Measurements from ENCODE around the gene MLH3. TPM values are rescaled to one million over a fixed set of nuclear protein-coding genes. Genes with fewer than 3 reads are reported as not detected.

MLH3 gene
- total RNA-seq, 1 donor from 2014 or later, result 27.7 TPM

- DNase-seq (ENCODE audit: low read depth, low spot score), result no peak
- no peaks in the 10 kb centered on the region for H3K9me3 Mint-ChIP-seq
- no peaks in the 10 kb centered on the region for H3K27me3 Mint-ChIP-seq (ENCODE audit: low read depth)
- no peak overlapping the region for H3K4me3 Mint-ChIP-seq
- H3K36me3 Mint-ChIP-seq (ENCODE audit: low read depth), result no peaks in the 10 kb centered on the region
- no peak for TF ChIP-seq CTCF (conservative IDR thresholded peaks at IDR 0.05)
- H3K4me1 Mint-ChIP-seq, result peaks cover 30% of the 10 kb centered on the region
- no peak overlapping the region for H3K27ac Mint-ChIP-seq (ENCODE audit: unreplicated experiment)
Observed at GRCh38 chr14:74981833-74982232, 69.4 kb downstream of the MLH3 start.

- H3K27ac Mint-ChIP-seq (ENCODE audit: unreplicated experiment), result no peak overlapping the region
- no peak for DNase-seq (ENCODE audit: low read depth, low spot score)
Observed at GRCh38 chr14:74981462-74981782, 69.8 kb downstream of the MLH3 start.

GRCh38 chr14:74980731-74981461 is 70.4 kb downstream of the MLH3 start:
- H3K9me3 Mint-ChIP-seq, result no peaks in the 10 kb centered on the region
- DNase-seq (ENCODE audit: low read depth, low spot score), result no peak

More at GRCh38 chr14:74981462-74981782, 69.8 kb downstream of the MLH3 start:
- Mint-ChIP-seq H3K9me3 (no peaks in the 10 kb centered on the region), H3K4me3 (no peak overlapping the region), H3K4me1 (peaks cover 31% of the 10 kb centered on the region), H3K36me3 (ENCODE audit: low read depth) (no peaks in the 10 kb centered on the region), H3K27me3 (ENCODE audit: low read depth) (no peaks in the 10 kb centered on the region)
- TF ChIP-seq CTCF (conservative IDR thresholded peaks at IDR 0.05), result no peak

GRCh38 chr14:74980398-74980730 is 70.9 kb downstream of the MLH3 start:
- DNase-seq (ENCODE audit: low read depth, low spot score), result no peak
- Mint-ChIP-seq H3K27ac (ENCODE audit: unreplicated experiment) (no peak overlapping the region), H3K4me1 (peaks cover 35% of the 10 kb centered on the region), H3K27me3 (ENCODE audit: low read depth) (no peaks in the 10 kb centered on the region), H3K9me3 (no peaks in the 10 kb centered on the region), H3K4me3 (no peak overlapping the region), H3K36me3 (ENCODE audit: low read depth) (no peaks in the 10 kb centered on the region)
- no peak for TF ChIP-seq CTCF (conservative IDR thresholded peaks at IDR 0.05)

More at GRCh38 chr14:74980731-74981461, 70.4 kb downstream of the MLH3 start:
- no peak for TF ChIP-seq CTCF (conservative IDR thresholded peaks at IDR 0.05)
- H3K36me3 Mint-ChIP-seq (ENCODE audit: low read depth), result no peaks in the 10 kb centered on the region
- H3K27ac Mint-ChIP-seq (ENCODE audit: unreplicated experiment), result no peak overlapping the region
- H3K27me3 Mint-ChIP-seq (ENCODE audit: low read depth), result no peaks in the 10 kb centered on the region
- peaks cover 35% of the 10 kb centered on the region for H3K4me1 Mint-ChIP-seq
- H3K4me3 Mint-ChIP-seq, result no peak overlapping the region

DNA sequence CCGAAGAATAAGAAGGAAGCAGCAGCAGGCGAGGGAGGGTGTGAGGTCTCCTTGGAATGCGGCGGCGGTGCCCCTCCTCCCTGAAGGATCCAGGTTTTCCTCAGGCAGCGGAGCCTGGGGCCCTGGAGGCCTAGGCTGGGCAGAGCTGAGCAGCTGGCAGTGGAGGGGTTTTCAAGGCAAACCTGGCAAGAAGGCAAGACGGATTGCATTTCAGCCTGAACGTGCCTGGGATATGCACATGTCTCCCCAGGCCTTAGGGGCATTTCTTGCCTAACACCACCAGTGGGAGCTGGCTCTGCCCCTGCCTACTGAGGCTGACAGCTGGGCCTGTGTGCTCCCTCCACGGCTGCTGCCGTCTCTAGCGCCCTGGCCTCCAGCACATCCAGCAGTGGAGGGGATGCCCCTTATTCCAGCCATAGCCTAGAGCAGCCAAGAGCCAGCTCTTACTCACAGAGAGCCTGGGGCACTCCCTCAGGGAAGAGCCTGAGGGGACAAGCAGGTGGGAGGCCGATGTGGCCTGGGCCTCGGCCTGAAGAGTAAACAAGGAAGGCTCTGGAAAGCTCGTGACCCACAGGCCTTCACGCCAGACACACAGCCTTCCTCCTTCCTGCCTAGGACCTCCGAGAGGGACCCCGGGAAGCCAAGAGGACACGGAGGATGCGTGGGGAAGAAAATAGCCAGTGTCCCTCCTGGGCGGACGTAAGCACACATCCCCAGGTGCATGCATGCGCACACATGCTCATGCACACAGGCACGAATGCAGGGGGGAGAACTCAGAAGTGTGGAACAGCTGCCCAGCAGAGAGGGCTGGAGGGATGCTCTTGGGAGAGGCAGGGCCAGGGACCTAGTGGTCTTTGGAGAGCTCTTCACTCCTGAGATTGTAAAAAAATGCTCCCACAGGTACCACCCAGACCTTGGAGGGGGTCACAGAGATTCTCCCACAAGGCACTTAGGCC is 71.5 kb downstream of the MLH3 start:
- no peaks in the 10 kb centered on the region for H3K9me3 Mint-ChIP-seq
- no peak overlapping the region for H3K4me3 Mint-ChIP-seq
- no peak overlapping the region for H3K27ac Mint-ChIP-seq (ENCODE audit: unreplicated experiment)
- H3K36me3 Mint-ChIP-seq (ENCODE audit: low read depth), result no peaks in the 10 kb centered on the region
- H3K4me1 Mint-ChIP-seq, result peaks cover 35% of the 10 kb centered on the region
- DNase-seq (ENCODE audit: low read depth, low spot score), result no peak
- no peak for TF ChIP-seq CTCF (conservative IDR thresholded peaks at IDR 0.05)
- no peaks in the 10 kb centered on the region for H3K27me3 Mint-ChIP-seq (ENCODE audit: low read depth)

Data from neural crest cell (in vitro differentiated cells).